CD4-positive, alpha-beta T cell treated with Interleukin-17A for 1 hour (primary cell): ENCODE data around the gene ANKZF1.

ENCODE experiments used
- DNase-seq: peaks from one replicate; pipeline ENCODE4 v3.0.0-alpha.2; 2020

The ANKZF1 gene

DNA sequence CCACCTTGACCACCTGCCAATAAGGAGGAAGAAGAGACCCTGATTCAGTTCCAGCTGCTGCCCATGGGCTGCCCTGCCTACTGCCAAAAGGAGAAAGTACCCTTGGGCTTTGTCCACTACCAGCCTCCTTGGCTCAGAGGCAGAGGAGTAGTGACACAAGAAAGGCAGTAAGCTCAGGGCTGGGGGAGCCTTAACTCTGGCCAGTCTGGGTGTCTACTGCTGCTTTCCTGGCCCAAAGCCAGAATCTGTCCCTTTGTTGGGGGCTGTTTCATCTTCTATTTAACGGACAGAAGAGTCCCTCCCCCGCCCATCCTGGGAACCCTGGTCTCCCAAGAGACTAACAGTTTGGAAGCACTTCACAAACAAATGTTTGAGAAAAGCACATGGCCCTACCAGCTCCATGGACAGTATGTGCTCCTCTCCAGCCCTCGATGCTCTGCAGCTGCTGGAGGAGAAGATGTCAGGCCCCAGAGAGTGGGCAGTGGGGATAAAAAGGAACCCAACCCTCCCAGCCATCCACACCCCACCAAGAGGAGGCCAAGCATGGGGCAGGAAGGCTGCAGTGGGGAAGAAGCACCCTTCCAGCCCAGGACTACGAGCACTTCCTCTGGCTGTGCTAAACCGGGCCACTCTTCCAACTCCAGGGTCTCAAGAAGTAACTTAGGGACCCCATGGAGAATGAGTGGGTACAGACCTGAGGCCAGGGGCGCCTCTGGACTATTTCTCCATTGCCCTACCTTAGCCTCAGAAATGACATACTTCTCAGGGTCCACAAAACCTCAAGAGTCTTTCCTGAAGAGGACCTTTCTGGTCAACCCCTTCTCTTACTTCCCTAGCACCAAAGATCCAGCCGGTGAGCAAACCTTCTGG lies 1.3 kb upstream of the ANKZF1 start:
- DNase-seq, result no peak

DNA sequence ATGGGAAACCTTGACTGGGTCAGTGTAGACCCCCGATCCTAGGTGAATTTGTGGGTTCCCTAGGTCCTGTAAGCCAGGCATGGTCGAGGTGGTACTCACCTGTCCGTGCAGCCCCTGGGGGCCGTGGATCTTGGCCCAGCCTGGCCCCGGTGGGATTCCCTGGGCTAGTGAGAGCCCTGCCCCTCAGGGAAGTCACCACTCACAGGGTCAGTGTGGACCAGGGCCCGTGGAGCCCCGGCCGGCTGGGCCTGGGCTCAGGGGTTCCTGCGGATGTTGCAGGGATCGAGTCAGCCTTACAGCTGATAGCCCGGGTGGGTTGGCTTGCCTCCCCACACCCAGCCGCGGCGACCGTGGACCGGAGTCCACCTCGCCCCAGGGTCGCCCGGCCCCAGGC lies 698 bp upstream of the ANKZF1 start:
- DNase-seq, result no peak

DNA sequence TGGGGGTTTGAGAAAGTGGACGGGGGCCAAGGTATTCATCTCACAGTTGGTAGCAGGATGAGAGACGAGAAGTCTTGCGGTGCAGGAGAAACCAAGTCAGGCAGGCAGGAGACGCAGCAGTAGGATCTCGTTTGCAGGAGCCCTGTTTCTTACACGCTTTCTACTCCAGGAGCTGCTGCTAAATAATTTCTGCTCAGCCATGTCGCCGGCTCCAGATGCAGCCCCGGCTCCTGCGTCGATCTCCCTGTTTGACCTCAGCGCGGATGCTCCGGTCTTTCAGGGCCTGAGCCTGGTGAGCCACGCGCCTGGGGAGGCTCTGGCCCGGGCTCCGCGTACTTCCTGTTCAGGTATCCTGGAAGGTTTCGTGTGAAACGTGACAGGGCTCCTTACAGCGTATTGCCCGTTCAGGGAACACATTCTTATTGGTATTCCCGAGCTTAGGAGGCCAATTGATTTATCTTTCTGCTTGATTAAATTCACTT lies 494 bp downstream of the ANKZF1 start:
- peak; percentile 35 for DNase-seq

DNA sequence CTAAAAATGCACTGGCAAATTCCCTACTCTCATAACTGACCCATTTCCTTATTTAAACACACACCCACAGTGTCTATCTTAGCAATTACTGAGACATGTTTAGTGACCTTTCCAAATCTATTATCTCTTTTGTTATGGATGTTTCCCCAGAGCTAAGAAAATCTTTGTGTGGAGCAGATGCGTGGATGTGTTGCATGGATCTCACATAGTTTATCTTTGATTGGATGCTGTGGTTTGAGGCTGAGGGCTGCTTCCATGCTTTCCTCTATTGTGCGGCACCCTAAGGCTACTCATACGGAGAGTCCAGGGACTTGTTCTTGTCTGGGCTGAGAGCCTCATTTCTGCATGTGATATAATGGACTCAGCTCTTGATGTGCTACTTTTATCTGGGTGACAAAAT lies 4.7 kb downstream of the ANKZF1 start:
- DNase-seq, result no peak

DNA sequence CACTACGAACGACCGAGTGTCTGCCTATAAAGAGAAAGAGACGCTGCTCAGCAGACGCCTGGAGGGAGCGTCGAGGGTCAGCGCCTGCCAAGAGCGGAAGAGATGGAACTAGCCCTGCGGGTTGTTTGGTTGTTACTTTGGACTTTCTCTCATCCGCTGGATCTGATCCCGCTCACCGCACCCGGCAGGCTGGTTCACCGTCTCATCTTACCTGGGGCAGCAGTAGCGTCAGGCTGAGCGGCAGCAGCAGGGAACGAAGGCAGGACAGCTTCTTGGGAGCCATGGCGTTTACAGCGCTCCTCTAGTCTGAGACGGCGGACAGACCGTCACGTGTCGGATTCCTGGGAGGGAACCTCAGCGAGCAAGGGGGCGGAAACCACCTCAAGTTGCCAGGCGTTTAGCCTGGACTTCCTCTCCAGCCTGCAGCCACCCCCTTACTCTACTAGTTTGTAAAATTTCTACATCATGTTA lies 13.7 kb downstream of the ANKZF1 start:
- DNase-seq, result no peak

DNA sequence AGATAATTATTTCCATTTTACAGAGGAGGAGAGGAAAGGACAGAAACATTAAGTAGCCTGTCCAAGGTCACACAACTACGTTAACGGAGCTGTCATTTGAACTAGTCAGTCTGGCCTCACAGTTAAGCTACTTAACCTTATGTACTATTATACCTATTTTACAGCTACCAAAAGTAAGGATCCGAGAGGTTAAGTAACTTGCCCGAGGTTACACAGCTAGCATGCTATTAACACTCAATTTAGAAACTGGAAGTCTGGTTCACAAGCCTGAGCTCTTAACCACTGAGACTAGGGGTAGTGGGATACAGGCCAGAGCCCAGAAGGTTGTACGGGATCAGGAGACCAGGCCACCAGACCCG lies 15.2 kb downstream of the ANKZF1 start:
- no peak for DNase-seq

DNA sequence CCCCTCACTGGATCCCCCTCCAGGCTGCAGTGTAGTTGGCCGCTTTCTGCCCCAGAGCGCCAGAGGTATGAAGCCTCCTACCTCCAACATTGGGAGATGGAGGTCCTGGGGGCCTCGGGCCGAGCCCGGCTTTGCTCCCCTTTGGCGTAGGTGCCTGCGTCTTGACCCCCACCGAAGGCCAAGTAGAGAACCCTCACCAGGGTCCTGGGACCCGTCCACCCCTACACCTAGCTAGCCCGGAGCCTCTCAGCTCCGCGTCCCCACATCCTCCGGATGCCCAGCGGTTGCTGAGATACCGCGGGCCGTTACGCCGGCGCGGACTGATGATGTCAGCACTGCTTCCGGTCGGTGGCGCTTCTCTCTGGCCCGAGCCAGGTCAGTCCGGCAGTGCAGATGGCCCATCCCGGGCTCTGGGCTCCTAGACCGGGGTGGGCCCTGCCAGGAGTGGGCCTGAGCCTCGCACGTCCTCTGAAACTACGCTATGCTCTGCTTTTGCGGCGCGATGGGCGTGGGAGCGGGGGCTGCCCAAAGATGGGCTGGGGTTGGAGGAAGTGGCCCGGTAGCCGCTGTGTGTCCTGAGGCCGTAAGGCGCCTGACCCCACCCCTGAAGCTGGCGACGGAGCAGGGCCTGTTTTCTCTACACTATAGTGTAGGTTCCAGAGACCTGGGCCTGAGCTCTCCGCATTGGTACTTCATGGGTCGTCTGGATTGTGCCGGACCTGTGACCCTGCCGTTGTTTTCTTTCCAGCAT lies 15.7 kb downstream of the ANKZF1 start, which contains the start of the genes GLB1L and STK16:
Gene GLB1L (minus strand): TSS at position 297 of the 751 bp plus-strand sequence. CDS start 1,871 bp downstream, outside the sequence.
Gene STK16 (plus strand): TSS at position 332 of the 751 bp plus-strand sequence. CDS start 521 bp downstream, outside the sequence.
- peak; percentile 89 for DNase-seq

DNA sequence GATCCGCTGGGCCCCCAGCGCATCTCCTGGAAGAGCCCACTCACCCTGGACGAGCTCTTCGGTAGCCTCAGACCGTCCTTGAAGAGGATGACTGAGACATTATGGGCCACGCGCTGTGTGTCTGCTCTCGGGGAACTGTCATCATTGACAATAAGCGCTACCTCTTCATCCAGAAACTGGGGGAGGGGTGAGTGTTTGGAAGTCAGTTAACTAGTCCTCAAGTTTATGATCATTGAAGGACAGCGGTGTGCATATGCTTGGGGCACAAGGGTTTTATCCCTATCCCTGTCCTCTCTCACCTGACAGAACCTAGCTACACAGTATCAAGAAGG lies 16.3 kb downstream of the ANKZF1 start:
- no peak for DNase-seq

DNA sequence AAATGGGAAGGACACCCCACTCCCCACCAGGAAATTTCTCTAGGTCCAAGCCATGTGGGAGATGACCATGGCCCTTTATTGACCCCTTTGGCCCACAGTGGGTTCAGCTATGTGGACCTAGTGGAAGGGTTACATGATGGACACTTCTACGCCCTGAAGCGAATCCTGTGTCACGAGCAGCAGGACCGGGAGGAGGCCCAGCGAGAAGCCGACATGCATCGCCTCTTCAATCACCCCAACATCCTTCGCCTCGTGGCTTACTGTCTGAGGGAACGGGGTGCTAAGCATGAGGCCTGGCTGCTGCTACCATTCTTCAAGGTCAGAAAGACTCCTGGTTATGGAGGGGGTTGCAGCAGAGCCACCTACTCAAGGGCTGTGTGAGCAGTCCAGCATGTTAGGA lies 17.0 kb downstream of the ANKZF1 start:
- DNase-seq, result no peak

DNA sequence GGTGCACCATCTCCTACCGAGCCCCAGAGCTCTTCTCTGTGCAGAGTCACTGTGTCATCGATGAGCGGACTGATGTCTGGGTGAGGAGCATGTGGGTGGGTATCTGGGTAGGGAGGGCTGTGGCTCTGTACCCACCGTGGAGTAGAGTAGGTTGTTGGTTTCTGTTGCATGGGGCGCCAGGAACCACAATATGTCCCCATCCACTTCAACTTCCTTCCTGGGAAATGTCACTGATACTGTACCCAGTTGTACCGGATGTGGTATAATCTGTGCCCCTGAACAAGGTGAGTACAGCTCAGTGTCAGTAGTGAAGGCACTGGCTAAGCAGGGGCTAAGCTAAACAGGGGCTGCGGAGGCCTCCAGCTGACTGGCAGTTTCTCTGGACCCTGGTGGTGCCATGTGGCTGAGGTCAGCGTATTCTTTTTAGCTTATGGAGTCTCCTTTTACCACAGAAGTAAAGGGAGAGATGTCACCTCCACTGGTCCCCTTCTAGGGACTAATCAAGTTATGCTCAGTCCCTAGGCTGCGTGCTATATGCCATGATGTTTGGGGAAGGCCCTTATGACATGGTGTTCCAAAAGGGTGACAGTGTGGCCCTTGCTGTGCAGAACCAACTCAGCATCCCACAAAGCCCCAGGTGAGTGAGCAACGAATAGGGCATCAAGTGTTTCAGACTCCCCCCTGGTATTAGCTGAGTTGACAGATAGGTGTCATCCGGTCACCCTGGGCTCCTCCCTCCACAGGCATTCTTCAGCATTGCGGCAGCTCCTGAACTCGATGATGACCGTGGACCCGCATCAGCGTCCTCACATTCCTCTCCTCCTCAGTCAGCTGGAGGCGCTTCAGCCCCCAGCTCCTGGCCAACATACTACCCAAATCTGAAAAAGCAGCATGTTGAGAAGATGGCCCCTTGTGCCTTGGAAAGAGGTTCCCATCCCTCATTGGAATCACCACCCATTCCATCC lies 18.4 kb downstream of the ANKZF1 start:
- DNase-seq, result peak; percentile 84

DNA sequence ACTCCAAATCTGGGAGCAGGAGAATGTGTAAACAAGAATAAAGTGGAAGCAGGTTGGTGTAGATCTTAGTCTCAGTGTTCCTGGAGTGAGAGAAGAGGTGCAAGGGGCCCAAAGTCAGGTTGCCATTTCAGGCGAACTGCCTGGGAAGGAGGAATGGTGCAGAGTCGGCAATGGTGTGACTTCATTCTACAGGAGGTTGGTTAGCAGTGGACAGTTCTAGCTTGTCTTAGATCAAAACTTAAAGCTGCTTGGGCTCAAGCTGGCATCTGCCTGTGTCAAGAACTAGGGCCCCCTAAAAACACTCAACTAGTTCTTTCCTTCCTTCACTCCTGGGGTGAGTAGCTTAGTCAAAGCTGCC lies 19.2 kb downstream of the ANKZF1 start:
- DNase-seq, result no peak

DNA sequence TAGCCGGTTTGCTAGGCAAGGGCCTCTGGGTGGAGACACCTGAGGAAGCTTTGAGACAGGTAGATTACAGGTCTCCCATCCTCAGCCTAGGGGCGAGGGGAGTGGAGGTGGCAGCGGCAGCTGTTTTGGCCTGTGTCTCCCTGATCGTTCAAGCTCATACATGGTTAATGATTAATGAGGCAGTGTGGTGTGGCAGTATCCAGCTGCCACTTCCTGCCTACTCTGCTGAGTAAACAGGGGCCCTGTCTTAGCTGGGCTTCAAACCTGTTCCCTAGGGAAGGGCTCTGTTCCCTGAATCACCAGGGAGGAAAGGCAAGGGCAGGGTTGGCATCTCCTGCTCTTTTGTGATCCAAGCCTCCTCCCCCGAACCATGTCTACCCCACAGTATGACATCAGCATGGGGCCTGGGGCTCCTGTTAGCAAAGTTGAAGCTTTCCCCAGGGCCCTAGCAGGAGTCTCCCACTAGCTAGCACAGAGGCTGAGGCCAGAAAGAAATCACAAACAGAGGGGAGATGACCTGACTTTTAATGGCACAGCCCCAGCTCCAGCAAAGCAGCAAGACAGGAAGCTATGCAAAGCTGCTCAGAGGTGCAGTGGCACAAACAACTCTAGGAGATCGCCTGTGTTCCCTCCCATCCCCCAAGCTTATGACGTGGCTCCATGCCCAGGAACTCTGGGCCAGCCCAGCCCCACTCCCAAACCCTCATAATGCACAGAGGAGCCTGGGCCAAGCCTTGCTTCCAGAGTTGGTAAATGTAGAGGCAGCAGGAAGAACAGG lies 19.8 kb downstream of the ANKZF1 start:
- DNase-seq, result peak; percentile 69

DNA sequence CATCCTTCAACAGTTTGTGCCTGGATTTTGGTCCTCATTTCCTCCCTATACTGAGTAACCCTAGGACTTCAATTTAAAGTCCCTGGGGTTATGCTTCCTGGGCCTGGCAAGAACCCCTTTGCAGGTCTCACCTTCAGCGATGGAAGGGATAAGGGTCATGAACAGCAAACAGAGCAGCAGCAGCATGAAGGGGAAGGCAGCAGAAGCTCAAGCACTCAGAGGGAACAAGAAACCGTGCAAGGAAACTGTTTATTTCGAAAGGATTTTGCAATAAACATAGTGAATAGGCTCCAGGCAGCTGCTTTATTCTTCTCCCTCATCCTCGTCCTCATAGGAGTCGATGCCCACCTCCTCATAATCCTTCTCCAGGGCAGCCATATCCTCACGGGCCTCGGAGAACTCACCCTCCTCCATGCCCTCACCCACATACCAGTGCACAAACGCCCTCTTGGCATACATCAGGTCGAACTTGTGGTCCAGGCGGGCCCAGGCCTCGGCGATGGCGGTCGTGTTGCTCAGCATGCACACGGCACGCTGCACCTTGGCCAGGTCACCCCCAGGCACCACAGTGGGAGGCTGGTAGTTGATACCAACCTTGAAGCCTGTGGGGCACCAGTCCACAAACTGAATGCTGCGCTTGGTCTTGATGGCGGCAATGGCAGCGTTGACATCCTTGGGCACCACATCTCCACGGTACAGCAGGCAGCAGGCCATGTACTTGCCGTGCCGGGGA lies 20.6 kb downstream of the ANKZF1 start:
- no peak for DNase-seq

DNA sequence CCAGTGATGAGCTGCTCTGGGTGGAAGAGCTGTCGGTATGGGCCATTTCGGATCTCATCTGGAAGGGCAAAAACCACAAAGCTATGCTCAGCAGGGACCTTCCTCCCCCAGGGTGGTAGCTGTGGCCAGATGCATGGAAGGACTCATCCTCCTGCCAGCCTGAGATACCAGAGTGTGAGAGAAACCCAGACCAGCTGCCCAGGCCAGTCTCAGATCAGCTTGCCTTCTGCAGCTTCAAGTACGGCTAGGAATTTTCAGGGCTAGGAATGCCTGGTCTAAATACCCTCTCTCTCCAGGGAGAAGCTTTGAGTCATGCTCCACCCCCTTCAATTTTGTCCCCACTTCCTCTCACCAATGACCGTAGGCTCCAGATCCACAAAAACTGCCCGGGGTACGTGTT lies 22.1 kb downstream of the ANKZF1 start:
- no peak for DNase-seq

DNA sequence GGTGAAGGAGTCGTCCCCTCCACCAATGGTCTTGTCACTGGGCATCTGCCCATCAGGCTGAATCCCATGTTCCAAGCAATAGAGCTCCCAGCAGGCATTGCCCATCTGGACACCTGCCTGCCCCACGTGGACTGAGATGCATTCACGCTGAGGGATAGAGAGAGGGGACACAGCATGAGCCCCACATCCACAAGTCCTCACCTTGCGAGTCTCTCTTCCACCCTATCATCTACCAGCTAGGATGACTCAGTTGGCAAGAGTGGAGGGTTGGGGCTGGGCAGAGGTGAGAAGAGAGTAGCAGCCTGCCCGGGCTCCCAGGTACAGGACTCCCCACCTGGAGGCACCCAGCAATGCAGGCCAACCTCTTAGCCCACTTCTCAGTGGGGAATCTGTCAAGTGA lies 22.5 kb downstream of the ANKZF1 start:
- DNase-seq, result peak; percentile 38

DNA sequence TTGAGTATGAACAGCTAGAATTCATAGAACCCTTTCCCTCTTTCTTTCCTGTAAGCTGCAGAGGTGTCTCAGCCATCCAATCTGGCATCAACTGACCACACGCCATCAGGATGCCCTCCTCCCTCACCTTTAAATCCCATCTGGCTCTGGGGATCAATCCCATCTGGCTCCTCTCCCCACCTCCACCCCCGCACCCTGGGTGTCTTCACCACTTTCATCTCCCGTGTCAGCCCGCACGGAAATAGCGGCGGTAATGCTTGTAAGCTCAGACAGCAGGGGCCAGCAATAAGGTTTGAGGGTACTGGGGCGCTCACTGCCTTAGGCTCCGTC lies 22.9 kb downstream of the ANKZF1 start:
- no peak for DNase-seq

DNA sequence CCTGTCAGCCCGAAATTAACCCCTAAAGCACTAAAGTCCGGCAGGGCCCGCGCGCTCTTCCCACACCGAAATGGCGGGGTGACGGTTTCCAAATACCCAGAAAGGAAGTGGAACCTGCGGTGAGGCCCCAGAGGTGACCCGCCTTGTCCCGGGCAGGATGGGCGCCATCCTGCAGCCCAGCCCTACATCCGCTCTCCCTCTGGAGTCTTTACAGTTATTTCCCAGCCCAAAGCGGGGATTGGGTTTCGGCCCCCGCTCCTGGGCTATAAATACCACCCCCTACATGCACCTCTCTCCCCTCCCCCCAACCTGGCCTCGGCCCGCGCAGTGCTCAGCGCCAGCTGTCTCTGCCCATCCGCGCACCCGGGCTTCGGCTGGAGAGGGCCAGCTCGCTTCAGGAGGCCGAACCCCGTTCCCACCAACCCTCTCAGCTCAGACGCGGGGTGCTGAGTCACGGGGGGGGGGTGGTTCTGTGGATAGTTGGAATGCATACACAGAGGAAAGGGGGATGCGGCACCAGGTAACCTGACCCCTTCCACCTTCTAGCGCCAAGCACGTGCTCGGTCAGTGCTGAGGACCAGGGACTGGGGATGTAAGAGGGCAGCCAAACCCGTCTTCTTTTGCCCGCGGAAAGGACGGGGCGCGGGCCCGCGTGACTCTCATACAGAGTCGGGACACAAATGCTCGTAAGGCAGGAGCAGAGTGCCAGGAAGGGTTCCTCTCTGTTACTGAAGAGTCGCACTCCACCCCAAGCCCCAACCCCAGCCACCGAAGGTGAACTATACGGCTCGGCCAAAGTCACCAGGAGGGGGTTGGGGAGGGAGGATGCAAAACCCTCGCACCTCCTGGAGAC lies 23.5 kb downstream of the ANKZF1 start, which contains the start of gene TUBA4B:
Gene TUBA4B (plus strand): TSS at position 344 of the 853 bp plus-strand sequence. CDS start 165 bp downstream, at position 509.
- DNase-seq, result peak; percentile 61

DNA sequence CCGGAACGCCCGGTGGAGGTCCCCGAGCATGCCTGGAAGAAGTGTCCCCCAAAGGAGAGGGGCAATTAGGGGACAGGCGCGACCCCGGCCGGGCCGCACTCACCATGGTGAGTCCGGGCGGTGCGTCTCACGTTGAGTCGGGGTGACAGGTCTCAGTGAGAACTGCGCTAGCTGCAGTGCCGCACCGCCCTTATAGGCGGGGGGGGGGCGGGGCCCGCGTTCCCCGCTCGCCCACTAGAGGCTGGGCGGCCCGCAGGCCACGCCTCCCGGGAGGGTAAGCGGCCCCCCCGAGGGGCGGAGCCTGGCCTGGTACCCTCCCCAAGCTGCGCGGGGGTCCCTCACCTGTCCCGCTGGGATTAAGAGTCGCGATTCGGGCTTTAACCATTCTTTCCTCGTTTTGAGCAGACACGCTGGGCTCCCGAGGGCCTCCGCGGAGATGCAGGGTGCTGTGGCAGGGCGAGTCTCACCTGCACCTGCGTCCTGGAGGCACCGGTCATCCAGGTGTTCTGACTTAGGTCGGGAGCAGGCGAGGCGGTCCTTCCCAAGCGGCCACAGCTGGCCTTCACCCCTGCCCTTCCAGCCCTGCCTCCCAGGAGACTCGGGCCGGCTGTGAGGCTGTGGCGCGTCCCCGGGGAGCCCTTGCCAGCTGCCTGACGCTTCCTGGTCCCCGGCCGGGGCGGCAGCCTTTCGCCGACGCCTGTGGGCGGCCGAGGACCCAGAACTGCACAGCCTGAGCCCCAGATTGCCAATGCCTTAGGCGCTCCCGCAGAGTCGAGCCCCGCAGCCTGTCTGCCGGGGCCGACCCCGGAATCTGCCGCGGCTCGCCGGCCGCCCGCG lies 24.4 kb downstream of the ANKZF1 start, which contains the start of gene TUBA4A:
Gene TUBA4A (minus strand): TSS at position 166 of the 837 bp plus-strand sequence. CDS start 60 bp downstream, at position 106.
- DNase-seq, result peak; percentile 92

DNA sequence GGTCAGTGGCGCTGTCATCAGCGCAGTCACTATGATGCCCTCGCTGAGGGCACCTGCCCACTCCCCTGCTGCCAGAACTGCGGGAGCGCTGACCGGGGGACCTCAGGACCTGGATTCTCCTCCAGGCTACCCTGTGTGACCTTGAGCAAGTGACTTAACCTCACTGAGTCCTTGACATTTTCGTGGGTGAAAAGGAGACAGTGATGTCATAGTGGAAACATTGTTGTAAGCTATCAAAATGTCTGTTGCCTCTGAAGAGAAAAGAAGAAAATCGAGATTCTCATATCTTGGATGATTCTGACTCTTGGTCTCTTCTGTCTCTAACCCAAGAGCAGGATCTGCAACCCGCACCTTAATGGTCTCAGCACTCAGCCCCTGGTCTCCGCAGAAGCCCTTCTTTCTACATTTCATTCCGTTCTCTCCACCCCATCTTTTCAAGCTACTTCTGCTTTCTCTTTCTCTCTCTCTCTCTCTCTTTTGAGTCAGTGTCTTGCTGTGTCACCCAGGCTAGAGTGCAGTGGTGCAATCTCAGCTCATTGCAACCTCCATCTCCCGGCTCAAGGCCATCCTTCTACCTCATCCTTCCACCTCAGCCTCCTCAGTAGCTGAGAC lies 25.1 kb downstream of the ANKZF1 start:
- DNase-seq, result peak; percentile 66
